LoVo (cell line): Measurements from ENCODE around the gene MYLK4.
"Not testable (repeated sequence)": the region's sequence is repeated elsewhere in the genome, so short reads cannot be mapped to it uniquely, and the experiment has no call there.

ENCODE experiments used
- DNase-seq: peaks from one replicate; pipeline ENCODE4 v3.0.0-alpha.2; 2016; ENCODE audit warnings: low spot score

The MYLK4 gene

DNA sequence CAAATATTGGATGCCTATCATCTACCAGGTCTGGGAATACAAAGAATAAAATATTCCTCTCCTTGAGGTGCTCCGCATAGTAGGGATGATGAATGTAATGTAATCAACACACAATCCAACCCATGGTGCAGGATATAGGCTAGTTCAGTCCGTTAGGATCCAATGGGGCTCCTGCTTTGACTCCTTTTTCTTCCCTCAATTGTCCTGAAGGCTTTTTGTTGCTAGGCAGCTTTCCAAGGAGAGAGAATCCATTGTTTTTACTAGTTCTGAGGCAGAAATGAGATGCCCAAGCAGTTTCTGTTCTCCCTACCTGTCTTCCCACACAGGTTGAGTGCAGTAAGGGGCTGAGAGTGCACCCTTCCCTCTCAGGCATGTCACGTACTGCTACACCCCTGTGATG is 26.5 kb upstream of the MYLK4 start:
- DNase-seq, result no peak

DNA sequence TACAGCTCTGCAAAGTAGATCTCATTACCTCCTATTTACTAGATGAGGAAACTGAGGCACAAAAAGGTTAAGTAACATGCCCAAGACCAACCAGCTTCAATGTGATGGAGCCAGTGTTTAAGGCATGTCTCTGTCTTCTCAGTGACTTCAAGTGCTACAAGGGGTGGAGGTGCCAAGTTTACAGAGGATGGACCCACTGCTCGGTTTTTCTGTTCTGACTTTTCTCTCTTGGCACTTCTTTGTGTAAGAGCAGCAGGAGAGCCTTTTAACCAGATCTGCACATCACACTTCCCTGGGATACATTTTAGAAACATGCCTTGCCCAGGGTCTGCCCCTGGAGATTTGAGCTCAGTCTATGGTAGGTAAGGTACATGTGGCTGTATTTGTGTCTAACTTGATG is 24.3 kb upstream of the MYLK4 start:
- DNase-seq, result no peak

DNA sequence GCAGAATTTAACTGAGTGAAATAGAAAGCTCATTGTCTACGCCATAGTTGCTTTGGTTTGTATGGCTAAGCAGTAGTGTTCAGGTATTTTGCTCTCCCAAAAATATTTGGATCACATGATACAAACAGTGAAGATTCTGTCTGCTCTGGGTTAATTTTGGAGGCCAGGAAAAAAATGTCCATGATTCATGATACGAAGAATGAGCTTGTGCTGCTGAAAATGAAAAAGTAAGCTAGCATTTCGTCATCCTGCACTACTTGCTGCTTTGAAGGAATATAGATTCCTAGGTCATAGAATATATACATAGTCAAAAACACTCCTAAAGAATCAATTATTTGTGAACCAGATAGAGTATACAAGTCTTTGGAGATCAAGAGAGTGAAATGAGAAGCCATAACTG is 22.7 kb upstream of the MYLK4 start:
- DNase-seq, result no peak

DNA sequence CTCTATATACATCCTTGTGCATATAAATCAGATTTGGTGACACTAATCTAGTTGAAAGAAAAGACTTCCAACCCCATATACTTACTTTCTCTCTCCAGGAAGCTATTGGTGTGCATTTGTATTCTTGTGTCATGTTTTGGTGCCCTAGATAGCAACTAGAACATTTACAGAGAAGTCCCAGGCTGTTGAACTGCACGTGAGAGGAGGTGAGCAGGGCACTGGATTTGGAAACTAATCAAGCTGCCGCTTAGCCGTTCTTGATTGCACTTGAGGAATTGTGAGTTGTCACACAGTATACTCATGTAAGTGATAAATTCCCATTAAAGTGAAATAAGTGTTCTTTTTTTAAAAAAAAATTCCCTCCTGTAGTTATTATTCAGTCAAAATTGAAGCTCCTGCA is 22.1 kb upstream of the MYLK4 start:
- no peak for DNase-seq

DNA sequence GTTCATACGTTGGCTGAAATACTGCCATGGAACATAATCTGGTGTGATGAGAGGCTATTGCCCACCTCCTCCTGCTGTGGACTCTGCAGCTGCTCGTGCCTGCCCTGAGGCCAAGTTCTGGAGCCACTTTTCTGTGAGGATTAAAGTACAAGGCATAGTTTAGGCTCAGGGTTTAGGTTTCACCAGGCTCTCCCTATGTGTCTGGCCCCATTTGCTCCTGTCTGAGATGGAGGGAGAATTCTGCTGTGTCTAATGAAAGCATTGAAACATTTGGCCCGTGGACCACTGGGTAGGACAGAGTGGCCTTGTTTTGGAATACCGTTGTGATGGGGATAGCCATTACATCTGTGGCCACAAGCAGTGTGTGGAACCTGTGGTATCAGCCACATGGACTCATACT is 20.4 kb upstream of the MYLK4 start:
- no peak for DNase-seq

DNA sequence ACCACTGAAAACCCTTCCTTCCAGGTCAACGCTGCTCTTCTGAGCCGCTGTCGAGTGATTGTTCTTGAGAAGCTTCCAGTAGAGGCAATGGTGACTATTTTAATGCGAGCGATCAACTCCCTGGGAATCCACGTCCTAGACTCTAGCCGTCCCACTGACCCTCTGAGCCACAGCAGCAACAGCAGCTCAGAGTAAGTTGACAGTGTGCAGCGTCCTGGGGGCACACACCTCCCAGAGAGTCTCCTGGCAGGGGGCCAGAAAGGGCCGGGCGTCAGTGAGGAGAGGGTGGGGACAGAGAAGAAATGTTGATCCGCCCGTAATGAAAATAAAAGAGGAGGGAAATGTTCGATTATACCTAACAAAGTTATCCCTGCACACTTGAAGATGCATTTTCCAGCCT is 19.4 kb upstream of the MYLK4 start:
- no peak for DNase-seq

DNA sequence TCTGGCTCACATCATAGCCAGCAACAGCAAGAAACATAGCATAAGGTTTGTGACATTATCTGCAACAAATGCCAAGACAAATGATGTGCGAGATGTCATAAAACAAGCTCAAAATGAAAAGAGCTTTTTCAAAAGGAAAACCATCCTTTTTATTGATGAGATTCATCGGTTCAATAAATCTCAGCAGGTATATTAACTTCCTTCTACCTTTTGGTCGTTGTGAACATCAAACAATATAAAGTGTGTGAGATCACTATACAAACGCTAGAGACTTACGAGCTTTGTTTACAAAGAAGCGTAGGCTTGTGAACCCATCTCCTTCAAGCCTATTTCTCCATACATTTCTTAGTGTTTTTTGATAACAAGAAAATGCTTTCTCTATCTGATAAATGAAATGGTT is 18.0 kb upstream of the MYLK4 start:
- DNase-seq, result no peak

DNA sequence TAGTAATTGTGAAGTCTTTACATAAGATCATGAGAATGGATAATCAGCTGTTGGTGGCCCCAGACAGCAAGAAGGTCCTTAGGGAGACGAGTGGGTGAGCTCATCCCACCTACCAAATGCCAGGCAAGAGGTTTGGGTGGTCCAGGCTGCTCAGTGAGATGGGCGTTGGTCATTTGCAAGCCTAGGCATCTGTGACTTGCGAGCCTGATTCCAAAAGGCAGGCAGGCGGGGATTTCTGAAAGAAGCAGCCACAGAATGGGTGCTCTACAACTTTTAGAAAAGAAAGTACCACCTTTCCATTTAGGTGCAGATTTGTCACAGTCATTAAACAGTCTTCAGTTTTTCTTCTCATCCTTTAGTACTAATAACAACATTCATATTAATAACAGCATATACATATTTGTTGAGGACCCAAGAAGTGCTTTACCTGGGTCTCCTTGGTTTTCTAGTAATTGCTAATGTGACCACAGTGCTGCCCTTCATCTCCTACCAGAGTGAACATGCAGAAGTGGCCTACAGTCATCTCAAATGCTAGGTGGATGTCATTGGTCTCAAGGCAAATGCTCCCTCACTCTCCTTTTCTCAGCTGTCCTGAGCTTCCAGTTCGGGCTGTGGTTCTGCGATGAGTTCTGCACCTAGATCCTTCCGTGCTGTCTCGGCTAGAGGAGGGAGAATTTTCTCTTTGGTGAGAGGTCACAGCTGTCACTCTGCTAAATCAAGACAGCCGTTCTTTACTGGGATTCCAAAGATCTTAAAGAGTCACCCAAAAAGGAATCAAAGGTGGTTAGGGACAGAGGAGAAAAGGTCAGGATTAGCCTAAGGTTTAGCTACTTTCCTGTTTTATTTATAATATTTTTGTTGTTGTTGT is 17.2 kb upstream of the MYLK4 start:
- no peak for DNase-seq

DNA sequence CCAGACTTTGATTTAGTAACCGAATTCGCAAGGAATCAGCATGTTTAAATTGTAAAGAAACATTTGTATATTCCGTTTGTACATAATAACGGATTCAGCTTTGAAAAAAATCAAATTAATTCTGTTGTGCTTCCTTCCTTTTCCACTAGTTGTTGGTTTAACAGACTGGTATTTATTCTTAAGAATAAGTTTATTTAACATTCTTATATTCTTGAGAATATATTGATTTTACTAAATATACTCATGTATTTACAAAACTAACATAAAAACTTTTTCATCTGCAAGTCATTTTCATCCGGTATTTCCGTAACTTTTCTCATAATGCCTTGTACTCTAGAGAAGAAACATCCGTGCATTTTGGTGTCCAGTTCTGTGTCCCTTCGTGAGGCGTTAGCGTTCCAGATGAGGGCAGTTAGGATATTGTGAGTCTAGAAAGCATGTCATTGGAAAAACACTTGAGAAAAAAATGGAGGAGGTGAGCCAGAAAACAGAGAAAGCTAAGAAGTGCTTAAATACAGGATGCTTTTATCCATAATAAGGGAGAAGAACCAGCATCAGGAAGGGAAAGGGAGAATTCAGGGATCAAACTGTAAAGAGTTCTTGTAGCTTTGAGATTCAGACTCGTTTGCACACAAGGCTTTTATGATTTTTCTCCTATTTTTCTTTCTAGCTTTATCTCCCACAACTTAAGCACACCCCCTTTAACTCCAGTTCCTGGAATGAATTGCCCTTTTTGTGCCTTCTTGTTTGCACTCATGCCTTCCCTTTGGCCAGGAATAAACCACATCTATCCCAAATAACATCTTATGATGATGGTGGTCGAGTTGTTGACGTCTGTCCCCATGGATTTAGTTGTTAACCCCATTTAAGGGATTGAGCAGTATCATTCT is 16.3 kb upstream of the MYLK4 start:
- DNase-seq, result no peak

DNA sequence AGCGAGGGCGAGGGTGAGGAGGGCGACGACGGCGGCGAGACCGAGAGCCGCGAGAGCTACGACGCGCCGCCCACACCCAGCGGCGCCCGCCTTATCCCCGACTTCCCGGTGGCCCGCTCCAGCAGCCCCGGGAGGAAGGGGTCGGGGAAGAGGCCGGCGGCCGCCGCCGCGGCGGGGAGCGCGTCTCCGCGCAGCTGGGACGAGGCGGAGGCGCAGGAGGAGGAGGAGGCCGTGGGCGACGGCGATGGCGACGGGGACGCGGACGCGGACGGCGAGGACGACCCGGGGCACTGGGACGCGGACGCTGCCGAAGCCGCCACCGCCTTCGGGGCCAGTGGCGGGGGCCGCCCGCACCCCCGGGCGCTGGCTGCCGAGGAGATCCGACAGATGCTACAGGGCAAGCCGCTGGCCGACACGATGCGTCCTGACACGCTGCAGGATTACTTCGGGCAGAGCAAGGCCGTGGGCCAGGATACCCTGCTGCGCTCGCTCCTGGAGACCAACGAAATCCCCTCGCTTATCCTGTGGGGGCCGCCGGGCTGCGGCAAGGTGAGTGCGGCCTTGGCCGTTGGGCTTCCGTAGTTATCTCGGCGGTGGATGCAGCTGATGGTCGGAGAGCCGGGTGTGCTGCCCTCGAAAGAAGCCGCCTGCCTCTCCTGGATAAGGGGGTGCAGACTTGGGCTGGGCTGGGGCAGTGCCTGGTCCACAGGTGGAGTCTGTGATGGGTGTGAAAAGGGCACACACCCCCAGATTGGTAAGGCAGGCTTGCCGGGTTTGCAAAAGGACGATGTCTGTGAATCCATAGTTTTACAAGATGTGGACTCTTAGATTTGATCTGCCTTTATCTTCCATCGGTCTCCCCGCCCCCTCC is 15.4 kb upstream of the MYLK4 start:
- peak; percentile 30 for DNase-seq

DNA sequence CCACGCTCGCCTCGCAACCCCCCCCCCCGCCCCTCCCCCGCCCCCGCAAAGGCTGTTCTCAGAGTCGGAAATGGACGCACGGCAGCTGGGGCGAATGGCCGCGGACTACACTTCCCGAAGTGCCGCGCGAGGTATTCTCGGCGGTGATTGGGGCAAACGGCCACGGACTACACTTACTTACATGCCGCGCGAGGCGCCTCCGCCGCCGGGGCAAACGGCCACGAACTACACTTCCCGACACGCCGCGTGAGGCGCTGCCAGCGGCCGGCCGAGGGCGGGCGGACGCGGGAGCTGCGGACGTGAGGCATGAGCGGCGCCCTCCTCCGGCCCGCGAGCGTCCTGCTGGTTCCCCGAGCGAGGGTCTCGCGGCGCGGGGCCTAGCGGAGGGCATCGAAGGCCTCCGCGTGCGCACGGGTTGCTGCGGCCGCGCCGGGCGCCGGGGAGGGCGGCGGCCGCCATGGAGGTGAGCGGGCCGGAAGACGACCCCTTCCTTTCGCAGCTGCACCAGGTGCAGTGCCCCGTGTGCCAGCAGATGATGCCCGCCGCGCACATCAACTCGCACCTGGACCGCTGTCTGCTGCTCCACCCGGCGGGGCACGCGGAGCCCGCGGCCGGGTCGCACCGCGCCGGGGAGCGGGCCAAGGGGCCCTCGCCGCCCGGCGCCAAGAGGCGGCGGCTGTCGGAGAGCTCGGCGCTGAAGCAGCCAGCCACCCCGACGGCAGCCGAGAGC is 14.6 kb upstream of the MYLK4 start, which contains the start of gene WRNIP1:
TSS of gene WRNIP1 (plus strand) at position 228 of the 730 bp plus-strand sequence. CDS start at position 458, 230 bp downstream.
- DNase-seq, result peak; percentile 97

DNA sequence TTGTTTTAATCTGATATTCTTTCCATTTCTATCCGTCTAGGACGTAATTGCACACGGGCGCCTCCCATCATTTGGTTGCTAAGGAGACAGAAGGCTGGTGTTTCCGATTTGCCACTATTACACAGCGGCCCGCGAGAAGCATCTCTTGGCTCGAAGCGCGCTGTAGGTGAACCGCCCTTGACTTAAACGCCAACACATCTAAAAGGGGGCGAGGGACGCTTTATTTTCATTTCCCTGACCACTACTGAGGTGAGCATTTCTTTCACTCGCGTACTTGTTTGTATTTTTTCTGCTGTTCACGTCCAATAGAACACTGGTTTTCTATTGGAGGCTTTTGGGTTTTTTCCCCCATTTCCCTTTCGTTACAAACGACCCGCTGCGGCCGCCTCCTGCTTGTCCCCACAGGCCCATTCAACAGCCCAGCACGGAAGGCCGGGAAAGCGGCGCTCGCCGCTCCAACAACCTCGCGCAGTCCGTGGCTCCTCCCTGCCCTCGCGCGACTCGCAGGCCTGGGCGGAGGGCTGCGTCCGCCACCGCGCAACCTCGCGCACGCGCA is 14.0 kb upstream of the MYLK4 start:
- peak; percentile 55 for DNase-seq

DNA sequence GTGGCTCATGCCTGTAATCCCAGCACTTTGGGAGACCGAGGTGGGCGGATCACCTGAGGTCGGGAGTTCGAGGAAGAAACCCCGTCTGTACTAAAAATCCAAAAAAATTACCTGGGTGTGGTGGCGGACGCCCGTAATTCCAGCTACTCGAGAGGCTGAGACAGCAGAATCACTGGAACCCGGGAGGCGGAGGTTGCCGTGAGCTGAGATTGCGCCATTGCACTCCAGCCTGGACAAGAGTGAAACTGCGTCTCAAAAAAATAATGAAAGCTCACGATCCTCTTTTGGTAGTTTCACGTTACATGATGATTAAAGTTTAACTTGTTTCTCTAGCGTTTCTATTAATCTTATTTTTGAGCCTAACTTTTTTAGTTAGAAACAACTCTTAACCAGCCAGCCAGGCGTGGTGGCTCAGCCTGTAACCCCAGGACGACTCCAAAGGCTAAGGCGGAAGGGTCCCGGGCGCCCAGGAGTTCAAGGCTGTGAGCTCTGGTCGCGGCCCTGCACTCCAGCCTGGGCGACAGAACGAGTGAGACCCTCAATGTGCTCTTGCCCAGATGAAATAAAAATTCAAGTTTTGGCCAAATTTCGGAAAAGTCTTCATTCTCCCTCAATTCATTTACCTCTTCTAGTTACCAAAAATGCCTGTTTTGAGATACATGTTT is 13.3 kb upstream of the MYLK4 start:
- no peak for DNase-seq

DNA sequence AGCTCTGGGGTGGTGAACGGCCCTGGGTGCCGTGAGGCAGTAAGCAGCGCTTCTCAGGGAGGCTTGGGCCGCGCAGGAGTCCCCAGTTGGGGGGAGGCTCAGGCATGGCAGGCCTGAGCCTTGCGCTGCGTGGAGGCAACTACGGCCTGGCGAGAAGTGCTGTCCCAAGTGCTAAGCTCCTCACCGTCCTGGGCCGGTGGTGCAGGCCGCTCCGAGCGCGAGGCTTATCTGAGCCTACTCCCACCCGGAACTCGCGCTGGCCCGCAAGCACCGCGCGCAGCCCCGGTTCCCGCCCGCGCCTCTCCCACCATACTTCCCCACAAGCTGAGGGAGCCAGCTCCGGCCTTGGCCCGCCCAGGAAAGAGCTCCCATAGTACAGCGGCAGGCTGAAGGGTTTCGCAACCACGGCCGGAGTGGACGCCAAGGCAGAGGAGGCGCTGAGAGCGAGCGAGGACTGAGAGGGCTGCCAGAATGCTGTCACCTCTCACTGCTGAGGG is 12.7 kb upstream of the MYLK4 start:
- no peak for DNase-seq

DNA sequence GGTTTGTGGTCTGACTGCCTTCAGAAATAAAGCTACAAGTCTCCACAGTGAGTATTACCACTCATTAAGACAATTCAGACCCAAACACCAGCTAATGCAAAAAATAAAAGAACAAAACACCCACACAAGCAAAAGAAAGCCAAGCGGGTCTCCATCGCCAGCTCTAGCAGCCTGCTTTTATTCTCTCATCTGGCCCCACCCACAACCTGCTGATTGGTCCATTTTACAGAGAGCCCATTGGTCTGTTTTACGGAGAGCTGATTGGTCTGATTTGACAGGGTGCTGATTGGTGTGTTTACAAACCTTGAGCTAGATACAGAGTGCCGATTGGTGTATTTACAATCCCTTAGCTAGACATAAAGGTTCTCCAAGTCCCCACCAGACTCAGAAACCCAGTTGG is 12.1 kb upstream of the MYLK4 start:
- DNase-seq, result not testable (repeated sequence)

DNA sequence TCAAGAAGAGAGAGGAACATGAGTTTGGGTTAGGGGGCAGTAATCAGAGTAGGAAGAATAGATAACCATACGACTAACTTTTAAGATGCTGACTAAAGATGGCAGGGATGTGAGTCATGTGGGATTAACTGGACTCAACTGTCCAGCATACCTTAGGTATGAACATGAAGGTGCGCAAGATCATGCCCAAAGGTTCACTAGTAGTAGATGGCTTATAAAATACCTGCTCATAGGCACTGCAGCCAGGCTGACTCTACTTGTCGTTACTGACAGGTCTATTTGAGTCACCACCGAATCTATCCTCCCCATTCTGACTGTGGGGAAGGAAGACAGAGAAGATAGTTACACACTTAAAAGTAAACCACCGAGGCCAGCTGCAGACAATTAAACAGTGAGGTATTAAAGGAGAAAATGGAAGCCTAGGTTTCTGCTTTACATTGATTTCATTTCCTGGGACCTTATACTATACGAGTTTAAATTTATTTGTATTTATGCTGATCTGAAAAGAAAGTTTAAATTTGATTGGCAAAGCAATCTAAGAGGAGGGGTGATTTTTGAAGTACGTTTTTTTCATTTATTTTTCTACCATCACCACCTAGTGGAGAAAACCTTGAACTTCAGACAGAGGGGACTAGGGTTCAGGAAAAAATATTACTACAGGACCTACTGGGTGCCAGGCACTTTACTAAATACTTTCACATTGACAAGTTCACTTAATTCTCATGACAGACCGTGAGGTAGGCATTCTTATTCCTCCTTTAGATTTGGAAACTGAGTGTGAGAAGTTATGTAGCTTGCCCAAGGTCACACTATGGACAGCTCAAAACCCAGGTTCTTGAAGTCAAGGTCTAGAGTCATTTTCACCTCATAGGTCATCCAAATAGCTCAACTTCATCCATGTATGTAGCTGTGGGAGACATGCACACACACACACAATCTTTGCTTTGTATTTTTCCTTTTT is 10.4 kb upstream of the MYLK4 start:
- no peak for DNase-seq

DNA sequence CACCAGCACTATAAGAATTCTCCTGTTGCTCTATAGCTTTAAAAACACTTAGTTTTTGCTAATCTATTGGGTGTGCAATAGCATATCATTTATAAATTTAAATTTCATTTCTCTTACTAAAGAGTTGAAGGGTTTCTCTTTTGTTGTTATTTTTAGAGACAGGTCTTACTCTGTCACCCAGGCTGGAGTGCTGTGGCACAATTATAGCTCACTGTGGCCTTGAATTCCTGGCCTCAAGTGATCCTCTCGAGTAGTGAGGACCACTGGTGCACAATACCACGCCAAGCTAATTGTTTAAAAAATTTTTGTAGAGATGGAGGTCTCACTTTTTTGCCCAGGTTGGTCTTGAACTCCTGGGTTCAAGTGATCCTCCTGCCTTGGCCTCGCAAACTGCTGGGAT is 8.3 kb upstream of the MYLK4 start:
- no peak for DNase-seq

DNA sequence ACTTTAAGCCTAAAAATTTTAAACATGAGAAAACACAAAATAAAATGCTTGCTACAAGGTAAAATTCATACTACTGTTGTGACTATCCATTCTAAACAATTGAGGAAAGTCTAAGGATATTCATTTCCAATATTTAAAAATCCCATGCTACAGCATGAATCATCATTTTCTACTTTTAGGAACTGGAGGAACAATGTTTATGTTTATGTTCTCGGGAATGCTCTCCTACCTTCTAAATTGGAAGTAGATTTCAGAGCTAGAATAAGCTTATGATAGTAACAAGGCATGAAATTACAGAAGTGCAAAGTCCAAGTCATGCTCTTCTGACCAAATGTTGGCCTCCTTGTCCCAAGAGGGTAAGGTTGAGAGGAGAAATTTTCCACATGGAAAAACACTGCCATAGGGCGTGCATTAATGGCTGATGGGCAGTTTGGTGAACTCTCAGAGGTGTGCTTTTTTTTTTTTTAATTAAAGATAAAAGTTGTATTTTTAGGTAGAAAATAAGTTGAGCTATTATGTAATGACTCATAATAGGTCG is 6.0 kb upstream of the MYLK4 start:
- no peak for DNase-seq

DNA sequence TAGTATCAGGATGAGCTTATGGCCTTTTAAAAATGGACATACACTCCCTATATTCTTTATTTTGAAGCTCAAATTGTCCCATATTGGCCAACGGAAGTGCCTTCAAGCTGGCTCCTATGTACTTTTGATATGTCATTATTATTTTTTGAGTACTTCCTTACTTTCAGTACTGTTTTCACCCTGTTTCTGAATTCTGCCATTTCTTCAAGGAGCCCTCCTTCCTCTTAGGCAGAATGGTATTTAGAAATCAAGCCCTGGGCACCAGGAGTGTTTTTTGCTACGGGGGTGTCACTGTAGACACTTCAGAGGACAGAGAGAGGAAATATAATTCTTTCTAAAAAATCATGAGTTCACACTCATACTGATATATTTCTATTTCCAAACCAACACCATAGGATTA is 5.5 kb upstream of the MYLK4 start:
- DNase-seq, result no peak
